Left lung (tissue), 10 donors: ENCODE results near the gene EXT2. TPM values are rescaled to one million over a fixed set of nuclear protein-coding genes. Genes with fewer than 3 reads are reported as not detected.

Experiments
- ATAC-seq: fragments of 200-7000 bp; cut with Tn5 transposase; one replicate; pipeline ENCODE4 v1.9.1; 2020; ENCODE audit warnings: moderate library complexity
- DNase-seq, 4 donors: peaks; one replicate each; pipeline ENCODE4 v3.0.0-alpha.2; 2013 to 2020
- H3K27ac ChIP-seq, 2 donors: fragments of 200-600 bp; sonication (generic) in 1 of 2; one replicate each; pipeline versions ENCODE4 v1.5.0 to v1.8.0; 2020 to 2021
- H3K27me3 ChIP-seq, 2 donors: fragments of 200-600 bp; sonication (generic) in 1 of 2; one replicate each; pipeline versions ENCODE4 v1.5.0 to v1.8.0; 2020 to 2021
- H3K36me3 ChIP-seq, 2 donors: fragments of 200-600 bp; sonication (generic) in 1 of 2; one replicate each; pipeline versions ENCODE4 v1.5.0 to v1.8.0; 2020 to 2021
- H3K4me1 ChIP-seq, 2 donors: fragments of 200-600 bp; one replicate each; pipeline ENCODE4 v1.8.0; 2021
- H3K4me3 ChIP-seq, 2 donors: fragments of 200-600 bp; sonication (generic) in 1 of 2; one replicate each; pipeline versions ENCODE4 v1.5.0 to v1.8.0; 2020 to 2021; ENCODE audit warnings: mild to moderate bottlenecking in 1 of 2
- H3K9me3 ChIP-seq, 2 donors: fragments of 200-600 bp; sonication (generic) in 1 of 2; one replicate each; pipeline versions ENCODE4 v1.5.0 to v1.8.0; 2020 to 2021
- CTCF ChIP-seq, 2 donors: fragments of 200-600 bp; sonication (generic) in 1 of 2; IDR thresholded peaks; one replicate each; pipeline versions ENCODE4 v1.5.0 to v1.8.0; 2021; ENCODE audit warnings: antibody characterized with exemption in 2 of 2
- intact Hi-C, 2 donors: fragments of 100-400 bp; cut with DNase I; formaldehyde crosslinking; loops; one replicate each; pipeline versions ENCODE4 v1.11.2 to v1.14.2; 2022
- polyA plus RNA-seq, 6 donors: library from polyadenylated mRNA; unstranded; fragments of 120-200 nt; gene quantifications; one replicate each; pipeline ENCODE4 v1.2.1, GENCODE V29; 2013; ENCODE audit not compliant: insufficient read length in 6 of 6
- total RNA-seq, 2 donors: library from RNA; stranded (reverse); fragmentation: NEBNext Ultra II Directional; extraction: Animal tissue kit (Norgen Biotek cat#: 25700); gene quantifications; one replicate each; pipeline ENCODE4 v1.2.1, GENCODE V29; 2021
- donor health status: DM: no; HTN: yes; CAD: no.
- donor health status: DM: no; HTN: no; CAD: no.

Gene EXT2
- total and polyA plus RNA-seq, 8 donors = 56.4 to 85.0 (median 76.8) TPM

DNA sequence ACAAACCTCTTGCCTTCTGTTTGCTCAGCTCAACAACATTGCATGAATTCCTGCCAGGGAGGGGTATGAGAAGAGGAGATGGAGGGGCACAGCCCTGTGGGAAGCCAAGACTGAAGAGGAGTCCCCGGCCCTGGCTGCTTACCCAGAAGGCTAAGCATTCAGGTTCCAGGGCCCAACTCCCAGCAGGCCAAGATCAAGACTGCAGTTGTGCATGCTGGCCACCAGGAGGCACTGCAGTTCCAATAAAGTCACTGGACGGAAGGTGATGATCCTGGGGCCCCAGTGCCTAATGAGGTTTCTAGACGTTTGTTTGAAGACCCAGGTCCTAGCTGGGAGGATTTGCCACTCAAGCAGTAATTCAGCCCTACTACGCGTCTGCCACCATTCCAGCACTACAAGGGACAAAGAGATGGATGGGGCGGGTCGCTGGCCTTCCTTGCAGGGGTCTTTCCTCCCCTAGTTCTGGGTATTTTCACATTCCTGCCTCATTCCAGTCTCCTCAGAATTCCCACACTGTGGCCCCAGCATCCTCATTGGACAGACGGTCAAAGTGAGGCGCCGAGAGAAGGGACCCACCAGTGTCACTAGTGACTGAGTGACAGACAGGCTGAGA lies 190.9 kb downstream of the EXT2 start:
- intact Hi-C loops = loop anchor here in 1 of 2 donors (5.0 kb wide), 1 partner anchor 251 kb away; no protein-coding TSS in a partner anchor
- peak in 2 of 4 donors; percentile 54 to 59 for DNase-seq

GRCh38 chr11:44286911-44287310 lies 191.4 kb downstream of the EXT2 start:
- no peaks in the 10 kb centered on the region for H3K4me1 ChIP-seq
- no peak for TF ChIP-seq CTCF (IDR thresholded peaks at IDR 0.05)
- no peak for ATAC-seq

More for the DNA sequence above, 190.9 kb downstream of the EXT2 start:
- no peak overlapping the region for H3K27ac ChIP-seq
- no peaks in the 10 kb centered on the region for H3K9me3 ChIP-seq
- H3K4me3 ChIP-seq = no peak overlapping the region
- no peaks in the 10 kb centered on the region for H3K36me3 ChIP-seq
- H3K27me3 ChIP-seq = no peaks in the 10 kb centered on the region
- H3K4me1 ChIP-seq = no peaks in the 10 kb centered on the region
- TF ChIP-seq CTCF (IDR thresholded peaks at IDR 0.05) = peak; percentile 95 to 96
- peak; percentile 92 for ATAC-seq

DNA sequence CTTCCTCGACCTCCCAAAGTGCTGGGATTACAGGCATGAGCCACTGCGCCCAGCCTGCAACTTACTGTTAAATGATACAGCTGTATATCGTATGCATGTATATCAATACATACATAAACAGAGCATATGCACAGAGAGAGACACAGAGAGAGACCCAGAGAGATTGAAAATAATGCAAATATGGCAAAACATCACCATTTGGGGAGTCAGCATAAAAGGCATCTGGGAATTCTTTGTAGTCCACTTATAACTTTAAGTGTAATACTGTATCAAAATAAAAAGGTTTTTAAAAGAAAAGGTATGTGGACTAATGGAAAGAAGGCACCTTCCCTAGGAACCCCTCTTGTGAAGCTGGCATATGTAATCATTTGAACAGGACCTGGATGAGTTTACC lies 192.7 kb downstream of the EXT2 start:
- Histone ChIP-seq H3K27ac (no peak overlapping the region), H3K4me3 (no peak overlapping the region), H3K4me1 (no peaks in the 10 kb centered on the region), H3K27me3 (no peaks in the 10 kb centered on the region), H3K36me3 (no peaks in the 10 kb centered on the region), H3K9me3 (no peaks in the 10 kb centered on the region)
- no peak for TF ChIP-seq CTCF (IDR thresholded peaks at IDR 0.05)
- intact Hi-C loops = loop anchor here in 1 of 2 donors (5.0 kb wide), 1 partner anchor 249 kb away; no protein-coding TSS in a partner anchor
- DNase-seq (no peak), ATAC-seq (no peak)

More at GRCh38 chr11:44286911-44287310, 191.4 kb downstream of the EXT2 start:
- Histone ChIP-seq H3K27ac (no peak overlapping the region), H3K36me3 (no peaks in the 10 kb centered on the region), H3K9me3 (no peaks in the 10 kb centered on the region), H3K27me3 (no peaks in the 10 kb centered on the region), H3K4me3 (no peak overlapping the region)
- intact Hi-C loops = loop anchor here in 1 of 2 donors (5.0 kb wide), 1 partner anchor 250 kb away; no protein-coding TSS in a partner anchor
- no peak for DNase-seq

- H3K4me1 ChIP-seq = no peaks in the 10 kb centered on the region
- no peaks in the 10 kb centered on the region for H3K9me3 ChIP-seq
- no peak for DNase-seq
- H3K27ac ChIP-seq = no peak overlapping the region
- no peaks in the 10 kb centered on the region for H3K36me3 ChIP-seq
- intact Hi-C loops = no loop called here
- H3K4me3 ChIP-seq = no peak overlapping the region
- H3K27me3 ChIP-seq = peaks cover 0 to 7% of the 10 kb centered on the region in 2 donors
- ATAC-seq = no peak
- no peak for TF ChIP-seq CTCF (IDR thresholded peaks at IDR 0.05)
Observed at GRCh38 chr11:44290208-44290607, 194.7 kb downstream of the EXT2 start.

Other genes with a start within 250 kb of the EXT2 start
- gene ALKBH3, start 214.8 kb upstream of the EXT2 start, total RNA-seq = 10 to 100 TPM; 28.8 to 36.6 TPM
- 10 to 100 TPM; 34.7 to 43.3 (median 40.3) TPM for gene ALKBH3, start 214.8 kb upstream of the EXT2 start, polyA plus RNA-seq
- 10 to 100 TPM; 71.0 to 74.2 TPM for gene C11orf96, start 153.0 kb upstream of the EXT2 start, total RNA-seq
- 10 to 100 TPM; 12.0 to 50.2 (median 31.4) TPM for gene C11orf96, start 153.0 kb upstream of the EXT2 start, polyA plus RNA-seq
- gene ACCSL, start 47.7 kb upstream of the EXT2 start, total RNA-seq = not detected
- gene ACCSL, start 47.7 kb upstream of the EXT2 start, polyA plus RNA-seq = under 1 TPM; 0.13 to 0.47 (median 0.37) TPM
- 10 to 100 TPM; 29.3 to 42.1 TPM for gene ACCS, start 29.4 kb upstream of the EXT2 start, total RNA-seq
- gene ACCS, start 29.4 kb upstream of the EXT2 start, polyA plus RNA-seq = 10 to 100 TPM; 48.1 to 88.1 (median 64.1) TPM
- gene ALX4, start 214.5 kb downstream of the EXT2 start, total RNA-seq = not detected
- gene ALX4, start 214.5 kb downstream of the EXT2 start, polyA plus RNA-seq = under 1 TPM; 0.07 to 0.13 (median 0.10) TPM